ENCODE measurements around the gene DMGDH.

DMGDH gene

GRCh38 chr5:79047199-79047598 is 22.3 kb downstream of the DMGDH start:
- DNase-seq (ENCODE audit: low read depth): no peak
- TF ChIP-seq CTCF (IDR thresholded peaks at IDR 0.05; ENCODE audit: low read length, missing control alignments): no peak
- H3K4me3 ChIP-seq (replicated peaks; ENCODE audit: low read depth, low read length): no peak overlapping the region

GRCh38 chr5:79042188-79042587 is 27.3 kb downstream of the DMGDH start:
- DNase-seq (ENCODE audit: low read depth): no peak
- TF ChIP-seq CTCF (IDR thresholded peaks at IDR 0.05; ENCODE audit: low read length, missing control alignments): no peak
- H3K4me3 ChIP-seq (replicated peaks; ENCODE audit: low read depth, low read length): no peak overlapping the region

GRCh38 chr5:79036769-79037168 is 32.7 kb downstream of the DMGDH start:
- no peak overlapping the region for H3K4me3 ChIP-seq (replicated peaks; ENCODE audit: low read depth, low read length)
- DNase-seq (ENCODE audit: low read depth): no peak
- TF ChIP-seq CTCF (IDR thresholded peaks at IDR 0.05; ENCODE audit: low read length, missing control alignments): no peak

GRCh38 chr5:79035237-79035636 is 34.2 kb downstream of the DMGDH start:
- no peak for DNase-seq (ENCODE audit: low read depth)
- no peak for TF ChIP-seq CTCF (IDR thresholded peaks at IDR 0.05; ENCODE audit: low read length, missing control alignments)
- H3K4me3 ChIP-seq (replicated peaks; ENCODE audit: low read depth, low read length): no peak overlapping the region

- H3K4me3 ChIP-seq (replicated peaks; ENCODE audit: low read depth, low read length): no peak overlapping the region
- DNase-seq (ENCODE audit: low read depth): no peak
- TF ChIP-seq CTCF (IDR thresholded peaks at IDR 0.05; ENCODE audit: low read length, missing control alignments): no peak
Measured at GRCh38 chr5:79032782-79033181, 36.7 kb downstream of the DMGDH start.

- TF ChIP-seq CTCF (IDR thresholded peaks at IDR 0.05; ENCODE audit: low read length, missing control alignments): no peak
- no peak overlapping the region for H3K4me3 ChIP-seq (replicated peaks; ENCODE audit: low read depth, low read length)
- DNase-seq (ENCODE audit: low read depth): no peak
Measured at GRCh38 chr5:79032031-79032695, 37.3 kb downstream of the DMGDH start.

GRCh38 chr5:79031485-79031867 is 38.0 kb downstream of the DMGDH start:
- H3K4me3 ChIP-seq (replicated peaks; ENCODE audit: low read depth, low read length): no peak overlapping the region
- TF ChIP-seq CTCF (IDR thresholded peaks at IDR 0.05; ENCODE audit: low read length, missing control alignments): no peak
- DNase-seq (ENCODE audit: low read depth): no peak
